ENCODE results near the gene ZNF629.

- no peak for TF ChIP-seq EZH2 (IDR thresholded peaks at IDR 0.05; ENCODE audit: insufficient read depth, poor library complexity, severe bottlenecking)
- no peak for TF ChIP-seq EZH2phosphoT487 (IDR thresholded peaks at IDR 0.05; ENCODE audit: insufficient read depth, low read depth)
Measured at GRCh38 chr16:30782486-30783279, 4.3 kb downstream of the ZNF629 start.
